Thyroid gland (tissue), 4 donors: ENCODE measurements around the gene PRSS33.

Experiments used
- POLR2A ChIP-seq, 2 donors: fragments of 450-650 bp; IDR thresholded peaks; one replicate each; pipeline ENCODE4 v1.6.1; 2017; ENCODE audit warnings: antibody characterized with exemption in 2 of 2, mild to moderate bottlenecking in 2 of 2, moderate library complexity in 1 of 2
- TF ChIP-seq, protein P1 (sequence below), 6 experiments: fragments of 200-600 bp in 3 of 6; fragments of 450-650 bp in 3 of 6; sonication (generic) in 3 of 6; IDR thresholded peaks; one replicate each; pipeline ENCODE4 v1.5.1; 2016 to 2019; ENCODE audit warnings: antibody characterized with exemption in 6 of 6, mild to moderate bottlenecking in 2 of 6, inconsistent platforms in 1 of 6, moderate library complexity in 1 of 6

DNA sequence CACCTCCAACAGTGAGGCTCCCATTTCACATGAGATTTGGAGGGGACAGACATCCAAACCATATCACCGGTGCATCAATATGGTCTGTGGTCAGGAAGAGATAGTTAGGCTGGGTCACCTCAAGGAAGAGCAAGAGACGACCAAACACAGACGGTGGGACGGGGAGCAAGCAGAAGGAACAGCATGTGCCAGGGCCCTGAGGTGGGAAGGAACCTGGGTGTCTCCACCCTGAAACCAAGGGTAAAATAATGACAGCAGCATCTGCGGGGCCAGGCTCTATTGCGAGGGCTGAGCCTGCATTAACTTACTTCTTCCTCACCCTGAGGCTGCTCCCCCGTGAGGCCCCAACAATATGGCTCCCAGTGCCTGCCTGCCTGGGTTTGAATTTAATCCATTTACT lies 20.8 kb upstream of the PRSS33 start:
- TF ChIP-seq, protein P1, sequence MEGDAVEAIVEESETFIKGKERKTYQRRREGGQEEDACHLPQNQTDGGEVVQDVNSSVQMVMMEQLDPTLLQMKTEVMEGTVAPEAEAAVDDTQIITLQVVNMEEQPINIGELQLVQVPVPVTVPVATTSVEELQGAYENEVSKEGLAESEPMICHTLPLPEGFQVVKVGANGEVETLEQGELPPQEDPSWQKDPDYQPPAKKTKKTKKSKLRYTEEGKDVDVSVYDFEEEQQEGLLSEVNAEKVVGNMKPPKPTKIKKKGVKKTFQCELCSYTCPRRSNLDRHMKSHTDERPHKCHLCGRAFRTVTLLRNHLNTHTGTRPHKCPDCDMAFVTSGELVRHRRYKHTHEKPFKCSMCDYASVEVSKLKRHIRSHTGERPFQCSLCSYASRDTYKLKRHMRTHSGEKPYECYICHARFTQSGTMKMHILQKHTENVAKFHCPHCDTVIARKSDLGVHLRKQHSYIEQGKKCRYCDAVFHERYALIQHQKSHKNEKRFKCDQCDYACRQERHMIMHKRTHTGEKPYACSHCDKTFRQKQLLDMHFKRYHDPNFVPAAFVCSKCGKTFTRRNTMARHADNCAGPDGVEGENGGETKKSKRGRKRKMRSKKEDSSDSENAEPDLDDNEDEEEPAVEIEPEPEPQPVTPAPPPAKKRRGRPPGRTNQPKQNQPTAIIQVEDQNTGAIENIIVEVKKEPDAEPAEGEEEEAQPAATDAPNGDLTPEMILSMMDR (IDR thresholded peaks at IDR 0.05), result no peak
- no peak for TF ChIP-seq POLR2A (IDR thresholded peaks at IDR 0.05)
